Tibial artery (tissue), 4 donors: ENCODE results near the gene PVALEF.

Experiments
- DNase-seq, 2 donors: peaks; one replicate each; pipeline ENCODE4 v3.0.0-alpha.2; 2019
- H3K27ac ChIP-seq, 2 donors: fragments of 200-600 bp; sonication (generic) in 1 of 2; 1 replicate in 1 of 2; 2 replicates in 1 of 2; pipeline ENCODE4 v1.5.1; 2018 to 2019; ENCODE audit warnings: mild to moderate bottlenecking in 1 of 2
- H3K27me3 ChIP-seq, 2 donors: fragments of 200-600 bp; sonication (generic) in 1 of 2; one replicate each; pipeline versions ENCODE4 v1.5.1 to v1.6.0; 2016 to 2019
- H3K36me3 ChIP-seq, 3 donors: fragments of 200-600 bp; sonication (generic) in 2 of 3; one replicate each; pipeline ENCODE4 v1.5.1; 2016 to 2019; ENCODE audit warnings: mild to moderate bottlenecking in 2 of 3
- H3K4me1 ChIP-seq, 4 donors: fragments of 200-600 bp; sonication (generic) in 2 of 4; 1 replicate in 3 of 4; 2 replicates in 1 of 4; pipeline ENCODE4 v1.5.1; 2016 to 2019
- H3K4me3 ChIP-seq, 2 donors: fragments of 200-600 bp; sonication (generic) in 1 of 2; 1 replicate in 1 of 2; 2 replicates in 1 of 2; pipeline ENCODE4 v1.5.1; 2018 to 2019; ENCODE audit warnings: mild to moderate bottlenecking in 2 of 2
- H3K9me3 ChIP-seq, 3 donors: fragments of 200-600 bp; sonication (generic) in 1 of 3; one replicate each; pipeline ENCODE4 v1.5.1; 2016 to 2019
- intact Hi-C: fragments of 100-400 bp; cut with DNase I; formaldehyde crosslinking; loops from one replicate; pipeline ENCODE4 v1.15.0; 2023; ENCODE audit warnings: low total_unique reads
- TF ChIP-seq, protein P1 (sequence below), 2 experiments: fragments of 200-600 bp in 1 of 2; fragments of 450-650 bp in 1 of 2; IDR thresholded peaks; one replicate each; pipeline ENCODE4 v1.5.1; 2017 to 2019; ENCODE audit warnings: antibody characterized with exemption in 2 of 2, mild to moderate bottlenecking in 1 of 2, moderate library complexity in 1 of 2

Gene PVALEF

GRCh38 chr17:81166033-81166492, 756 bp downstream of the PVALEF start, which contains the start of gene AATK:
TSS of gene AATK (minus strand) at chr17:81166221. CDS start at chr17:81165992, 229 bp downstream.
- DNase-seq: no peak
- H3K4me3 ChIP-seq: peak within 1 kb of the TSS; percentile 37 to 46
- H3K36me3 ChIP-seq: no peaks in the 10 kb centered on the region
- peaks cover 0 to 87% of the 10 kb centered on the region in 2 donors for H3K27me3 ChIP-seq
- TF ChIP-seq, protein P1, sequence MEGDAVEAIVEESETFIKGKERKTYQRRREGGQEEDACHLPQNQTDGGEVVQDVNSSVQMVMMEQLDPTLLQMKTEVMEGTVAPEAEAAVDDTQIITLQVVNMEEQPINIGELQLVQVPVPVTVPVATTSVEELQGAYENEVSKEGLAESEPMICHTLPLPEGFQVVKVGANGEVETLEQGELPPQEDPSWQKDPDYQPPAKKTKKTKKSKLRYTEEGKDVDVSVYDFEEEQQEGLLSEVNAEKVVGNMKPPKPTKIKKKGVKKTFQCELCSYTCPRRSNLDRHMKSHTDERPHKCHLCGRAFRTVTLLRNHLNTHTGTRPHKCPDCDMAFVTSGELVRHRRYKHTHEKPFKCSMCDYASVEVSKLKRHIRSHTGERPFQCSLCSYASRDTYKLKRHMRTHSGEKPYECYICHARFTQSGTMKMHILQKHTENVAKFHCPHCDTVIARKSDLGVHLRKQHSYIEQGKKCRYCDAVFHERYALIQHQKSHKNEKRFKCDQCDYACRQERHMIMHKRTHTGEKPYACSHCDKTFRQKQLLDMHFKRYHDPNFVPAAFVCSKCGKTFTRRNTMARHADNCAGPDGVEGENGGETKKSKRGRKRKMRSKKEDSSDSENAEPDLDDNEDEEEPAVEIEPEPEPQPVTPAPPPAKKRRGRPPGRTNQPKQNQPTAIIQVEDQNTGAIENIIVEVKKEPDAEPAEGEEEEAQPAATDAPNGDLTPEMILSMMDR (IDR thresholded peaks at IDR 0.05): no peak
- H3K27ac ChIP-seq: no peak within 1 kb of the TSS
- no peaks in the 10 kb centered on the region for H3K9me3 ChIP-seq
- H3K4me1 ChIP-seq: peaks cover 0 to 22% (median 13%) of the 10 kb centered on the region in 4 donors
- intact Hi-C loops: no loop called here

DNA sequence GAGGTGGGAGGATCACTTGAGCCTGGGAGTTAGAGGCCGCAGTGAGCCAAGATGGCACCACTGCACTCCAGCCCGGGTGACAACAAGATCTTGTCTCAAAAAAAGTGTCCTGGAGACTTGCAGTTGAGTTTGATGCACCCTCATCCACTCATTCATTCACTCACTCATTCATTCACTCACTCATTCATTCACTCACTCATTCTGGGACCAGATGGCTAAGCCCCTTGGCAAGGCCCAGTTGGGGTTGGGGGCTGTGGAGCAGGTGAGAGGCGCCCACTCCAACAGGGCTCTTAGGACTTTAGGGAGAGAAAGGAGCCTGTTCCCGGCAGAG, 1.9 kb downstream of the PVALEF start:
- Histone ChIP-seq H3K27me3 (peaks cover 0 to 81% of the 10 kb centered on the region in 2 donors), H3K27ac (no peak overlapping the region), H3K4me3 (no peak overlapping the region), H3K9me3 (no peaks in the 10 kb centered on the region), H3K36me3 (no peaks in the 10 kb centered on the region), H3K4me1 (peaks cover 0 to 22% (median 13%) of the 10 kb centered on the region in 4 donors)
- TF ChIP-seq, protein P1 (IDR thresholded peaks at IDR 0.05): no peak
- DNase-seq: no peak
- intact Hi-C loops: no loop called here

GRCh38 chr17:81167638-81168037, 2.3 kb downstream of the PVALEF start:
- intact Hi-C loops: no loop called here
- no peak for DNase-seq
- Histone ChIP-seq H3K27ac (no peak overlapping the region), H3K27me3 (peaks cover 0 to 76% of the 10 kb centered on the region in 2 donors), H3K4me3 (no peak overlapping the region), H3K36me3 (no peaks in the 10 kb centered on the region), H3K9me3 (no peaks in the 10 kb centered on the region), H3K4me1 (peaks cover 0 to 22% (median 13%) of the 10 kb centered on the region in 4 donors)
- TF ChIP-seq, protein P1 (IDR thresholded peaks at IDR 0.05): no peak

GRCh38 chr17:81169870-81170309, 4.6 kb downstream of the PVALEF start:
- intact Hi-C loops: no loop called here
- H3K27me3 ChIP-seq: peaks cover 0 to 53% of the 10 kb centered on the region in 2 donors
- DNase-seq: no peak
- H3K27ac ChIP-seq: no peak overlapping the region
- H3K4me1 ChIP-seq: peaks cover 0 to 18% (median 11%) of the 10 kb centered on the region in 4 donors
- H3K36me3 ChIP-seq: no peaks in the 10 kb centered on the region
- no peaks in the 10 kb centered on the region for H3K9me3 ChIP-seq
- TF ChIP-seq, protein P1 (IDR thresholded peaks at IDR 0.05): no peak
- H3K4me3 ChIP-seq: no peak overlapping the region

- intact Hi-C loops: no loop called here
- Histone ChIP-seq H3K4me1 (peaks cover 0 to 8% (median 3%) of the 10 kb centered on the region in 4 donors), H3K27me3 (peaks cover 0 to 44% of the 10 kb centered on the region in 2 donors), H3K36me3 (no peaks in the 10 kb centered on the region), H3K4me3 (no peak overlapping the region), H3K27ac (no peak overlapping the region), H3K9me3 (no peaks in the 10 kb centered on the region)
- TF ChIP-seq, protein P1 (IDR thresholded peaks at IDR 0.05): no peak
- DNase-seq: no peak
Measured at GRCh38 chr17:81170727-81171494, 5.6 kb downstream of the PVALEF start.
